GM12878 (cell line): ENCODE results near the gene ASIC2. TPM values are rescaled to one million over a fixed set of nuclear protein-coding genes. Genes with fewer than 3 reads are reported as not detected.

ENCODE experiments used
- ATAC-seq: fragments of 200-7000 bp; cut with Tn5 transposase; 3 replicates; pipeline ENCODE4 v1.9.1; 2020; ENCODE audit warnings: mild to moderate bottlenecking, moderate library complexity
- BruUV-seq: library from RNA; stranded (reverse); fragments of 400-500 nt; replicated peaks from 2 replicates; lab custom pipeline; 2021; lab: Mats Ljungman, UMichigan
- CTCF ChIA-PET: fragments of 300-600 bp; sonication (Branson Sonifier 250); formaldehyde crosslinking; extraction: SDS; loops from one replicate; lab custom pipeline; 2021; ENCODE audit warnings: inconsistent platforms; lab: Yijun Ruan, JAX
- POLR2A ChIA-PET: fragments of 350-600 bp; formaldehyde crosslinking; extraction: SDS; loops from one replicate; lab custom pipeline; 2021; ENCODE audit warnings: inconsistent platforms; lab: Charles Lee
- RAD21 ChIA-PET: fragments of 300-600 bp; sonication (Branson Sonifier 250); formaldehyde crosslinking; loops from one replicate; lab custom pipeline; 2023; ENCODE audit warnings: antibody characterized with exemption; ENCODE audit not compliant: unreplicated experiment; lab: Charles Lee
- SMC1A ChIA-PET: fragments of 300-600 bp; sonication (Branson Sonifier 250); formaldehyde crosslinking; loops from one replicate; lab custom pipeline; 2023; ENCODE audit not compliant: unreplicated experiment, uncharacterized antibody; lab: Charles Lee
- DNase-seq: peaks from one replicate; pipeline ENCODE4 v3.0.0-alpha.2; 2011; ENCODE audit warnings: low read depth, low spot score
- FAIRE-seq: peaks from 3 replicates; lab custom pipeline; 2011; peaks lifted over from hg19 to GRCh38; lab: Jason Lieb, UNC
- H2AFZ ChIP-seq: 2 replicates; pipeline ENCODE4 v1.6.0; 2011; ENCODE audit warnings: low read depth, low read length, control low read depth; ENCODE audit not compliant: control insufficient read depth
- H3K27ac ChIP-seq: 2 replicates; pipeline ENCODE4 v1.5.1; 2011; ENCODE audit warnings: control low read depth; ENCODE audit not compliant: control insufficient read depth, insufficient read depth
- H3K27me3 ChIP-seq, 2 experiments: replicated peaks in 1 of 2; 2 replicates each; pipeline versions ENCODE4 v1.6.0 to v1.6.1; 2011; ENCODE audit warnings: low read length in 1 of 2; ENCODE audit not compliant: control insufficient read depth in 2 of 2, insufficient read depth in 2 of 2
- H3K36me3 ChIP-seq, 2 experiments: 2 replicates each; pipeline ENCODE4 v1.5.1; 2011; ENCODE audit warnings: low read length in 1 of 2; ENCODE audit not compliant: control insufficient read depth in 2 of 2, insufficient read depth in 2 of 2
- H3K4me1 ChIP-seq: 2 replicates; pipeline ENCODE4 v1.6.1; 2011; ENCODE audit warnings: mild to moderate bottlenecking, low read length, moderate library complexity, mixed read lengths; ENCODE audit not compliant: control insufficient read depth, insufficient read depth
- H3K4me2 ChIP-seq: 2 replicates; pipeline ENCODE4 v1.6.0; 2011; ENCODE audit warnings: control low read depth; ENCODE audit not compliant: control insufficient read depth, insufficient read depth
- H3K4me3 ChIP-seq: fragments of 200-600 bp; sonication (generic); 2 replicates; pipeline ENCODE4 v1.5.1; 2016
- H3K79me2 ChIP-seq: 2 replicates; pipeline ENCODE4 v1.6.0; 2011; ENCODE audit warnings: low read length; ENCODE audit not compliant: control insufficient read depth, insufficient read depth
- H3K9ac ChIP-seq: 2 replicates; pipeline ENCODE4 v1.8.0; 2011; ENCODE audit warnings: low read length, control low read depth, mixed read lengths; ENCODE audit not compliant: control insufficient read depth, insufficient read depth
- H3K9me3 ChIP-seq: replicated peaks from 3 replicates; pipeline ENCODE4 v1.5.1; 2011; ENCODE audit warnings: mild to moderate bottlenecking, low read length; ENCODE audit not compliant: control insufficient read depth, insufficient read depth
- H4K20me1 ChIP-seq: 2 replicates; pipeline ENCODE4 v1.6.0; 2011; ENCODE audit not compliant: control insufficient read depth, insufficient read depth
- CBX3 ChIP-seq: fragments of 200-600 bp; sonication (generic); IDR thresholded peaks from 2 replicates; pipeline ENCODE4 v1.6.1; 2016; ENCODE audit warnings: low read depth, borderline replicate concordance
- CREM ChIP-seq: IDR thresholded peaks from 2 replicates; pipeline ENCODE4 v1.6.1; 2014; ENCODE audit warnings: antibody characterized with exemption, low read depth
- EED ChIP-seq: sonication (generic); IDR thresholded peaks from 2 replicates; pipeline ENCODE4 v1.6.1; 2016; ENCODE audit warnings: antibody characterized with exemption, low read depth
- KDM1A ChIP-seq: fragments of 200-600 bp; sonication (generic); IDR thresholded peaks from 2 replicates; pipeline ENCODE4 v1.6.1; 2016; ENCODE audit warnings: borderline replicate concordance
- MEF2A ChIP-seq: IDR thresholded peaks from 2 replicates; pipeline ENCODE4 v1.6.1; 2011; ENCODE audit warnings: low read depth, mild to moderate bottlenecking, low read length, moderate library complexity; ENCODE audit not compliant: insufficient read depth
- NFIC ChIP-seq: IDR thresholded peaks from 2 replicates; pipeline ENCODE4 v1.6.1; 2012; ENCODE audit warnings: low read depth, mild to moderate bottlenecking, inconsistent platforms, low read length, moderate library complexity
- PAX8 ChIP-seq: fragments of 450-650 bp; IDR thresholded peaks from 2 replicates; pipeline ENCODE4 v1.6.1; 2017; ENCODE audit warnings: mild to moderate bottlenecking, moderate library complexity
- POLR2A ChIP-seq: IDR thresholded peaks from 2 replicates; pipeline ENCODE4 v1.6.1; 2011; ENCODE audit warnings: low read depth, mild to moderate bottlenecking, low read length
- POLR2AphosphoS2 ChIP-seq: IDR thresholded peaks from 2 replicates; pipeline ENCODE4 v1.6.1; 2011; ENCODE audit warnings: low read depth, mild to moderate bottlenecking, low read length, improper control_type of control experiment, moderate library complexity
- POLR2AphosphoS5 ChIP-seq: IDR thresholded peaks from 2 replicates; pipeline ENCODE4 v1.6.1; 2011; ENCODE audit warnings: mild to moderate bottlenecking, low read length, inconsistent platforms
- RAD51 ChIP-seq: fragments of 450-650 bp; IDR thresholded peaks from 2 replicates; pipeline ENCODE4 v1.6.1; 2016; ENCODE audit warnings: moderate library complexity, mild to moderate bottlenecking, inconsistent platforms
- SREBF1 ChIP-seq: IDR thresholded peaks from 2 replicates; pipeline ENCODE4 v1.6.1; 2012; ENCODE audit warnings: mild to moderate bottlenecking, low read length
- STAT1 ChIP-seq: fragments of 450-650 bp; conservative IDR thresholded peaks from 2 replicates; pipeline ENCODE4 v1.6.1; 2014; ENCODE audit warnings: antibody characterized with exemption, mild to moderate bottlenecking
- TCF3 ChIP-seq: IDR thresholded peaks from 2 replicates; pipeline ENCODE4 v1.6.1; 2012; ENCODE audit warnings: low read depth, mild to moderate bottlenecking, low read length, borderline replicate concordance; ENCODE audit not compliant: insufficient read depth
- ZSCAN29 ChIP-seq: fragments of 450-650 bp; IDR thresholded peaks from 2 replicates; pipeline ENCODE4 v1.6.1; 2017; ENCODE audit warnings: mild to moderate bottlenecking, moderate library complexity
- WGBS: methylation state at CpG from one replicate; pipeline ENCODE4 v1.1.6; 2016; ENCODE audit warnings: low lambda C conversion rate; ENCODE audit not compliant: insufficient replicate concordance, insufficient coverage; ENCODE audit errors: missing lambda C conversion rate; 5-methylcytosine and 5-hydroxymethylcytosine counted together
- in situ Hi-C: fragments of 300-500 bp; cut with MboI; formaldehyde crosslinking; loops from 9 replicates; pipeline ENCODE4 v1.14.3; 2018; ENCODE audit warnings: mixed read lengths
- intact Hi-C: fragments of 100-400 bp; cut with micrococcal nuclease; formaldehyde crosslinking; loops from one replicate; pipeline ENCODE4 v1.14.2; 2022; ENCODE audit not compliant: unreplicated experiment
- polyA plus RNA-seq, 11 experiments: library from polyadenylated mRNA; depleted of rRNA in 4 of 11; unstranded in 6 of 11; stranded (reverse) in 5 of 11; fragments of >200 nt; fragmentation: Nextera tagmentation in 4 of 11; fragmentation: Illumina TruSeq in 1 of 11; extraction: Ambion mirVana in 4 of 11; extraction: Trizol in 1 of 11; gene quantifications; 1 replicate in 1 of 11; 2 replicates in 10 of 11; pipeline versions ENCODE4 v1.2.1 to v1.2.3, GENCODE V29; 2011 to 2016; ENCODE audit warnings: inconsistent platforms in 2 of 11, missing spikeins in 2 of 11, low read depth in 1 of 11
- total RNA-seq, 4 experiments: library from RNA; depleted of rRNA in 3 of 4; stranded (reverse); fragments of >200 nt in 3 of 4; fragmentation: Illumina TruSeq in 1 of 4; extraction: Trizol in 1 of 4; gene quantifications; 2 replicates each; pipeline versions ENCODE4 v1.2.1 to v1.2.3, GENCODE V29; 2013 to 2021
- TF ChIP-seq, protein P1 (sequence below): fragments of 450-650 bp; IDR thresholded peaks from 2 replicates; pipeline ENCODE4 v1.6.1; 2017; ENCODE audit warnings: borderline replicate concordance
- TF ChIP-seq, protein P2 (sequence below): fragments of 150-350 bp; IDR thresholded peaks from 2 replicates; pipeline ENCODE4 v1.6.1; 2016; ENCODE audit warnings: low read depth, low read length

The ASIC2 gene
- total and polyA plus RNA-seq, 10 of the 15 experiments (the other 5 are each of a cell fraction or from before 2014, with no cell fraction given), result not detected

DNA sequence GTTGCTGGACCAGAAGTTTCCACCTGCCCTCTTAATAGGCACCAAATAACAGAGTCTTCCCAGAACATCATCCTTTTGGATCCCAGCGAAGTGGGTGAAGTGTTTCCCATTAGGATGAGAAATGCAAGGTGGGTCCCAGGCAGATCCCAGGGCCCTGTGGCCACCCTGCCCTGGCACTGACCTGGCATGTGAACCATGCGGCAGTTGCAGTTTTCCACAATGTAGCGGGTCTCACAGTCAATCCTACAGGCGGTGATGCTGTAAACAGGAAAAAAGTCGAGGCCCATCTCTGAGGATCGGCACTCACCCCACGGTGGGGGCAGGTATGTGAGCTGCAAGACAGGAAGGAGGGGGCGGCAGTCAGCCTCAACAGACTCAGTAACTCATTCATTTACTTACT lies 265.0 kb downstream of the ASIC2 start:
- RAD21 ChIA-PET, result no interaction called here
- no TSS peak for BruUV-seq

More for the DNA sequence above, 265.0 kb downstream of the ASIC2 start:
- H4K20me1 ChIP-seq, result no peaks in the 10 kb centered on the region
- FAIRE-seq, result no peak
- ChIA-PET SMC1A (no interaction called here), POLR2A (no interaction called here), CTCF (no interaction called here)
- TF ChIP-seq, protein P1, sequence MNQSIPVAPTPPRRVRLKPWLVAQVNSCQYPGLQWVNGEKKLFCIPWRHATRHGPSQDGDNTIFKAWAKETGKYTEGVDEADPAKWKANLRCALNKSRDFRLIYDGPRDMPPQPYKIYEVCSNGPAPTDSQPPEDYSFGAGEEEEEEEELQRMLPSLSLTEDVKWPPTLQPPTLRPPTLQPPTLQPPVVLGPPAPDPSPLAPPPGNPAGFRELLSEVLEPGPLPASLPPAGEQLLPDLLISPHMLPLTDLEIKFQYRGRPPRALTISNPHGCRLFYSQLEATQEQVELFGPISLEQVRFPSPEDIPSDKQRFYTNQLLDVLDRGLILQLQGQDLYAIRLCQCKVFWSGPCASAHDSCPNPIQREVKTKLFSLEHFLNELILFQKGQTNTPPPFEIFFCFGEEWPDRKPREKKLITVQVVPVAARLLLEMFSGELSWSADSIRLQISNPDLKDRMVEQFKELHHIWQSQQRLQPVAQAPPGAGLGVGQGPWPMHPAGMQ, result no peak
- no peak for TF ChIP-seq CREM
- TF ChIP-seq MEF2A, result no peak
- TF ChIP-seq KDM1A, result no peak
- no peak for TF ChIP-seq SREBF1
- TF ChIP-seq POLR2AphosphoS2, result no peak
- no peak for TF ChIP-seq CBX3
- TF ChIP-seq EED, result no peak
- TF ChIP-seq RAD51, result no peak
- no peak for TF ChIP-seq TCF3
- TF ChIP-seq POLR2AphosphoS5, result no peak
- no peak for TF ChIP-seq ZSCAN29
- TF ChIP-seq, protein P2, sequence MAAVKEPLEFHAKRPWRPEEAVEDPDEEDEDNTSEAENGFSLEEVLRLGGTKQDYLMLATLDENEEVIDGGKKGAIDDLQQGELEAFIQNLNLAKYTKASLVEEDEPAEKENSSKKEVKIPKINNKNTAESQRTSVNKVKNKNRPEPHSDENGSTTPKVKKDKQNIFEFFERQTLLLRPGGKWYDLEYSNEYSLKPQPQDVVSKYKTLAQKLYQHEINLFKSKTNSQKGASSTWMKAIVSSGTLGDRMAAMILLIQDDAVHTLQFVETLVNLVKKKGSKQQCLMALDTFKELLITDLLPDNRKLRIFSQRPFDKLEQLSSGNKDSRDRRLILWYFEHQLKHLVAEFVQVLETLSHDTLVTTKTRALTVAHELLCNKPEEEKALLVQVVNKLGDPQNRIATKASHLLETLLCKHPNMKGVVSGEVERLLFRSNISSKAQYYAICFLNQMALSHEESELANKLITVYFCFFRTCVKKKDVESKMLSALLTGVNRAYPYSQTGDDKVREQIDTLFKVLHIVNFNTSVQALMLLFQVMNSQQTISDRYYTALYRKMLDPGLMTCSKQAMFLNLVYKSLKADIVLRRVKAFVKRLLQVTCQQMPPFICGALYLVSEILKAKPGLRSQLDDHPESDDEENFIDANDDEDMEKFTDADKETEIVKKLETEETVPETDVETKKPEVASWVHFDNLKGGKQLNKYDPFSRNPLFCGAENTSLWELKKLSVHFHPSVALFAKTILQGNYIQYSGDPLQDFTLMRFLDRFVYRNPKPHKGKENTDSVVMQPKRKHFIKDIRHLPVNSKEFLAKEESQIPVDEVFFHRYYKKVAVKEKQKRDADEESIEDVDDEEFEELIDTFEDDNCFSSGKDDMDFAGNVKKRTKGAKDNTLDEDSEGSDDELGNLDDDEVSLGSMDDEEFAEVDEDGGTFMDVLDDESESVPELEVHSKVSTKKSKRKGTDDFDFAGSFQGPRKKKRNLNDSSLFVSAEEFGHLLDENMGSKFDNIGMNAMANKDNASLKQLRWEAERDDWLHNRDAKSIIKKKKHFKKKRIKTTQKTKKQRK, result no peak
- no peak for TF ChIP-seq POLR2A
- no peak for TF ChIP-seq STAT1
- no peak for TF ChIP-seq PAX8
- no peak for TF ChIP-seq NFIC
- no peak for ATAC-seq
- no peaks in the 10 kb centered on the region for H3K36me3 ChIP-seq
- no peaks in the 10 kb centered on the region for H3K9me3 ChIP-seq
- H3K4me3 ChIP-seq, result no peak overlapping the region
- H3K9ac ChIP-seq, result no peak overlapping the region
- no peak for DNase-seq
- H3K4me2 ChIP-seq, result no peak overlapping the region
- peaks cover 0 to 4% of the 10 kb centered on the region in 2 experiments; a peak in 1 of 4 replicates for H3K27me3 ChIP-seq
- no peak overlapping the region for H2AFZ ChIP-seq
- intact Hi-C loops (no loop called here), in situ Hi-C loops (no loop called here)
- H3K27ac ChIP-seq, result no peak overlapping the region
- WGBS, result 40% methylated on average over 8 of the region's 8 CpGs
- no peaks in the 10 kb centered on the region for H3K4me1 ChIP-seq
- H3K79me2 ChIP-seq, result no peaks in the 10 kb centered on the region
